ENCODE data around the gene TNIP1.

Gene TNIP1

DNA sequence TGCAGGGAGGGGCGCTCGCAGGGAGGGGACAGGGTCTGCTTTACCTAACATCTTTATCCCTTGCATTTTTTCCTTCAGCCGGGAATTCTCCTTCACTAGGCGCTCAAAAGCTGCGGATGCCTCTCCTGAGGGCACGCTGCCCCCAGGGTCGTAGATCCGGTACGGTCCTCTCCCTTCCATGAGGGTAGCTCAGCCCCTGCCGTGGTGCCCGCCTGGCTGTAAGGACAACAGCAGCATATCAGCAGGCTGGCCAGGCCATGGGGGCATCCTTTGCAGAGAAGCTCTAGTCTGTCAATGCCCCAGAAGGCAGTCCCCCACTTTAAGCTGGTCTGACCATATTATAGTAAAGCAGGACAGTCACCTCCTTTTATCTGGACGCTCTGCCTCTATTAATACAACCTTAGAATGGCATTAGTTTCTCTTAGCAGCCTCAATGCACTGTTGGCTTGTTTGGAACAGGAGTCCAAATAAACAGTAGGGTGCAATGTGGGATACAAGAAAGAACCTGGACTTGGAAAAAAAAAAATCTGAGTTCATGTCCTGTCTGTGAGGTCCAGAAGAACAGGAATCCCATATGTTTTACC, 15.8 kb downstream of the TNIP1 start:
- DNase-seq (ENCODE audit: low spot score), result no peak

GRCh38 chr5:151063142-151063989, 17.5 kb downstream of the TNIP1 start:
- no peak for DNase-seq (ENCODE audit: low spot score)

- no peak for DNase-seq (ENCODE audit: low spot score)
These were observed 18.3 kb downstream of the TNIP1 start for GRCh38 chr5:151062405-151063141.

- no peak for DNase-seq (ENCODE audit: low spot score)
These were observed 20.1 kb downstream of the TNIP1 start for GRCh38 chr5:151060742-151061141.

- no peak for DNase-seq (ENCODE audit: low spot score)
These were observed 21.8 kb downstream of the TNIP1 start for GRCh38 chr5:151058891-151059489.

GRCh38 chr5:151058301-151058700, 22.5 kb downstream of the TNIP1 start:
- no peak for DNase-seq (ENCODE audit: low spot score)

DNA sequence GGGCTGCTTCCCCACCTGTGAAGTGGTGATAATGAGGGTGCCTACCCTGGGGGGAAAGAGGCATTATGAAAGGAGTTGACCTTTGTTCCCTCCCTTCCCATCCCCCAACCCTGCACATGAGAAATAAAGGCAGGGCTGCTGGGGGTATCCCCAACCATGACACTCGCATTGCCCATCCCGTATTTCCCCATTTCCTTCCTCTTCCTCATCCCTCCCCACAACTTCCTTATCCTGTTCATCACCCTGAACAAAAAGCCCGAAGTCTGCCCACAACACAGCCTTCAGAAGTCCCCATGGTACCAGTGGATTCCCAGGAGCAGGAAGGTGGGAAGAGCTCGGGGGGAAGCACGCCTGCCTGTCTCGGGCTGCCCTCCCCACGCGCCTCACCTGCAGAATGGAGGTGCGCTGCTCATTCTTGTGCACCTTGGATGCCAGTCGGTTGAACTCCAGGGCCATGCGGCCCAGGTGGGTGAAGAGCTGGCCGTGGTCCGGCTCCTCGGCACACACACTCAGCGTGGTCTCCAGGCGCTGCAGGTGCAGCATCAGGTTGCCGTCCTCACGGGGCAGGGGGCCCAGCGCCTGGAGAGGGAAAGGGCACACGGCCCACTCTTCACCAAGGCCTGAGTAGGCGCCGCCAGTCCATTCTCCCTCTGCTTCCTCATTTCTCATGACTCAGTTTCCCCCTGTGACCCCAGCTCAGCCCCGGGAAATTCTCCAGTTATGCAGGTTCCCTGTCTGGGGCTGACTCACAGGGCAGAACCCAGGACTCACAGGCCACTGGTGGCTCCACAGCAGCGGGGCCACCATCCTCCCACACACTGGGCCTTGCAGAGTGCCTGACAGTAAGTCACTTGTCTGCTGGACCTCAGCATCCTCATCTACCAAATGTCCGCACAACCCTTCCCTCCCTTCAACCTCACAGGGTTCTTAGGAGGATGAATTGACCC, 24.2 kb downstream of the TNIP1 start:
- no peak for DNase-seq (ENCODE audit: low spot score)

DNA sequence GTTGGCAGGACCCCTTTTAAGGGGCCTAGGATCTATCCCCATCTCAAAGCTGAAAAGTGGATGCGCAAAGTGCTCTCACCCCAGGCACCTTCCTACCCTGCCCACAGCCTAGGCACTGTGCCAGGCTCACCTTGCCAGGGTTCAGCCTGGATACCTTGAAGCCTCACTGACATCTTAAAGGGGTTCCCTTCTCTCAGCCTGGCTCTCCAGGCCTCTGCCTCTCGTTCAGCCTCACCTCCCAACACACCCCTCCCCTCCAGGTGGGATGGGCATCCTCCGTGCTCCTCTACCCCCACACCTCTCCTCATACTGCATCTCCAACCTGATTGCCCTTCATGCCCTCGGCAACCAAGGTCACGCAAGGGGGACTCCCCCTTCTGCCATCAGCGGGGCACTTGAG, 25.5 kb downstream of the TNIP1 start:
- DNase-seq (ENCODE audit: low spot score), result no peak

- DNase-seq (ENCODE audit: low spot score), result no peak
These were observed 26.1 kb downstream of the TNIP1 start for GRCh38 chr5:151054709-151055108.

DNA sequence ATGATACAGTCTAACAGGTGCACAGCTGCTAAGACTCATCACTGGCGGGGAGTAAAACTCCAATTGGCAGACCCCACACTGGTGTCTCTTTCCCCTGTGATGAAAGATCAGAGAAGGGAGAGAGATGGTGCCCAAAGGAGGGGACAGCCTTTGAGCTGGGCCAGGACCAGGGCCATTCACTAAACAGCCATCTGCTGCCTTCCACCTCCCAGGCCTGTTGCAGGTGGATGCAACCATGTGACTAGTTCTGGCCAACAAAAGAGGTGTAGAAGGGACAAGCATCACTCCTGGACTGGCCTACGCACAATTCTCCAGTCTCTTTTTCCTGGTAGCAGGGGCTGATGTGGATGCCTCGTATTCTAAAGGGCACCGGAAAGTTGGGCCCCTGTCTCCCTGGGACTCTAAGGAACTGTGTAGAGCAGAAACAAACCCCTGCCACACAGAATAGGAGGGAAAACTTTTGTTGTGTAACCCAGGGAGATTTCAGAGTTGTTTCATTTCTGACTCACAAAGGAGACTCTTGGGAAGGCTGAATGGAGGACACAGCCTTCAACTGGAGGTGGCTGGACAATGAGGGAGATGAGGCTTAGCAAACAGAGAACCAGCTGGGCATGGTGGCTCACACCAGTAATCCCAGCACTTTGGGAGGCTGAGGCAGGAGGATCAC, 26.9 kb downstream of the TNIP1 start:
- no peak for DNase-seq (ENCODE audit: low spot score)

GRCh38 chr5:151052836-151053235, 28.0 kb downstream of the TNIP1 start:
- DNase-seq (ENCODE audit: low spot score), result no peak

DNA sequence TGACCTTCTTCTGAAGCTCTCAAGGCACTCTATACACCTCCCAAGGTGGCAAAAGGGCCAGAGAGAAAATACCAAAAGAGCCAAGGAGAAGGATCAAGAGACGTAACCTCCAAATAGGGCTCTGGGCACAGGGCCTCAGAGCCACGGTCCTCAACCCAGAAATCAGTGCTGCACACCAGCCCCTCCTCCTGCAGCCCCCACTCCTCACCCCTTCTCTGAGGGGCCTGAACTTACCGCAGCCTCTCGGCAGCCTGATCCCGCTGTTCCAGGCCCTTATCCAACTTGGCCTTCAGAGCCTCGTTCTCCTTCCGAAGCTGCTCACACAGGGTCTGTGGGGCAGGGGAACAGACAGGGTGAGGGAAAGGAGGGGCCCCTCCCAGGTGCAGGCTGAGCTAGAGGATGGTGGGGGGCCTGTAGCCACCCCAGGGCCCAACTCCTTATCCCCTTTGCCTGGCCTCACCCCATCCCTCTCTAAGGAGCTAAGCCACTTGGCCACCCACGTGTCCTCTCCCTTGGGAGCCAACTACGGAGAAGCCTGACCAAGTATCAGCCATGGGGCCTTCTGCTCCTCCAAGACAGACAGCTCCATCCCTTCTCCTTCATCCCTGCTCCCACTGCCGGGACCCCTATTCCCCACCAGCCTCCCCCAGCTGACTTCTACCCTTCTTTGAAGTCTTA, 28.8 kb downstream of the TNIP1 start:
- no peak for DNase-seq (ENCODE audit: low spot score)

DNA sequence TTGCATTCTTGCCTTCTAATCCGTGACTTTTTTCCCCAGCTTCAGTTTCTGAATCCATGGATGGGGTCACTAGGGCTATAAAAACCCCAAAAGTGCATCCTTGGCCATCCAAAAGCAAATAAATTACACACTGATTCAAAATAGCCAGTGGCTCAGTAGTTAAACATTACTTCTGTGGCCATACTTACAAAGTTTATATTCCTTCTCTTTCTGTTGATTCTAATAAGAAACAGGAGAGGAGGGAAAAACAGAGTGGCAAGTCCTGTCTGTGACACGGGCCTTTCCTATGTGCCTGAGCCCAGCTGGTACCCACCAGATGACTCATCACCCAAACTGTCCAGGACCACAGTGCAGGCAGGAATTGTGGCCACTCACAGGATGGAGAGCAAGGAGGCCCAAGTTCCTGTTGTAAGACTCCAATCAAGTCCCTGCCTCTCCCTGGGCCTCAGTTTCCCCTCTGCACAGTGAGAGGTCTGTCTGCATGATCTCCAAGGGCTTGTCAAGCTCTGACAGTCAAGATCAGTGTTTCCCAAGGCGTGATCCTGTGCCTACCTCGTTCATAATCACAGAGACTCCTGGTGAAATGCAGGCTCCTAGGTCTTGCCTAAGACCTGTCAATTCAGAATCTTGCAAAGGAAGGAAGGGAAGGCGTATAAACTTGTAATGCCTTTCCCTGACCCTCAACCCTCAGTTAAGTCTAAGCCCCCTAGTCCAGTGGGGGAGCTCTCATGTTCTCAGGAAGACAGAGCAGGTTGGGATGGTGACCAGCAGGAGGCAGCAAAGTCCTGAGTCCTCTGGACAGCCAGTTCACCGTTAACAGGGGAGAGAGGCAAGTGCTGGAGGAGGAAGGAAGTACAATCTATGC, 29.5 kb downstream of the TNIP1 start:
- peak; percentile 79 for DNase-seq (ENCODE audit: low spot score)

DNA sequence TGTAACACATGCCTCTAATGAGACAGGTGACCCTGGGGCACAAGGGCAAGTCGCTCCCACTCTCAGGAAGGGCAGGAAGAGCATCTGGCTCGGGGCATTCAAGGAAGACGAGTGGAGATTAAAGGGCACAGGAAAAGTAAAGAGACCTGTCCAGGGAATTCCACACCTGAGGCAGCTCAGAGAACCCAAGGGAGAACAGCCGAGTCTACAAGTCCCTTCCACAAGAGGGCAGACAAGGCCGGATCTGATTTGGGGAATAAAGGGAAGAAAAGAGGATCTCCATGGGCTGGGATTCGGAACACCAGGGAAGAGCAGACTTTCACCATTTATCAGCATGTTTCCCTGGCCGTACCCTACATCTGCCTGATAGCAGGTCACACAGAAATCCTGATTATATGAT, 32.3 kb downstream of the TNIP1 start:
- DNase-seq (ENCODE audit: low spot score), result no peak

- DNase-seq (ENCODE audit: low spot score), result no peak
These were observed 32.9 kb downstream of the TNIP1 start for GRCh38 chr5:151047814-151048425.

DNA sequence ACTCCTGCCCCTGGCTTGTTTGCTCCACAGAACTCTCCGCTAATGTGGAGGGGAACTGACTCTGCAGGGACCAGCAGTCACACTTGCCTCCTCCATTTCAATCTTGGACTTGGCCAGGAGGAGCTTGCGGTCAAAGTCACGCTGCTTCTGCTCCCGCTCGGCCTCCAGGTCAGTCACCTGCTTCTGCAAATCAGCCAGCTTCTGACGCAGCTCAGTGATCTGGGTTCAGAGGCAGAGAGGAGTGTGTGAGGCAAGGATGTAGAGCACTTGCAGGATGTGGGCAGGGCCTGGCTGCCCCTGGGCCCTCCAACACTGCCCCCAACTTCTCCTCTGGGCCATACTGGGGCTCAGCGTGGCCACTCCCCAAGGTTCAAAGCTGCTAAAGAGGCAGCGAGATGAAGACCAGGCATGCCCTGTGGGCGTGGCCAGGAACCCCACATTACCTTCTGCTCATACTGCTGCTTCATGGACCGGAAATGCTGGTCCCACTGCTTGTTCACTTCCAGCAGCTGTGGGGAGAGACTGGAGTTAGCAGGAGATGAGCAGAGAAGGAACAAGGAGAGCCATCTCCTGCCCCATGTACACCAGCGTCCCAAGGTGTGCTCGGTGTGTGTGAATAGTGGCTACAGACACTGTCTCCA, 38.3 kb downstream of the TNIP1 start:
- no peak for DNase-seq (ENCODE audit: low spot score)

DNA sequence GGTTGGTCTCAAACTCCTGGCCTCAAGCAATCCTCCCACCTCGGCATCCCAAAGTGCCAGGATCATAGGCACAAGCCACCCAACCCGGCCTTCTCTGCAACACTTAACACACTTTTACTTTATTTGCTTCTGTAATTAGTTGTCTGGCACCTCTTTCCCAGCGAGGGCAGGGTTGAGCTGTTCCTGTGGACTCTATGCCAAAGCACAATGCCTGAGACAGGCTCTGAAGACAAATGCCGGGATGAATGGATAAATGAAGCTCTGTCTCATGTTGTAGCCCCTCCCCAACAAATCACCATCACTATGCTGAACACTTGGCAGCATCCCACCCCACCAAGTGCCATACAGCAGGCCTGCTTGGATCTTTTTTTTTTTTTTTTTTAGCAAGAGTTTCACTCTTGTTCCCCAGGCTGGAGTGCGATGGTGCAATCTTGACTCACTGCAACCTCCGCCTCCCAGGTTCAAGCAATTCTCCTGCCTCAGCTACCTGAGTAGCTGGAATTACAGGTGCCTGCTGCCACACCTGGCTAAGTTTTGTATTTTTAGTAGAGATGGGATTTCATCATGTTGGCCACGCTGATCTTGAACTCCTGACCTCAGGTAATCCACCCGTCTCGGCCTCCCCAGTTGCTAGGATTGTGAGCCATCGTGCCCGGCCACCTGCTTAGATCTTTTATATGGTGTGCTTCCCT, 39.1 kb downstream of the TNIP1 start:
- DNase-seq (ENCODE audit: low spot score), result no peak

Measured in left forelimb (tissue), 1 donor.